Measurements from ENCODE around the gene ABCC2. TPM values are rescaled to one million over a fixed set of nuclear protein-coding genes. Genes with fewer than 3 reads are reported as not detected.

ABCC2 gene
- total and polyA plus RNA-seq, 2 of the 4 experiments (the other 2 are of a cell fraction) = 0.21 to 0.36 TPM

DNA sequence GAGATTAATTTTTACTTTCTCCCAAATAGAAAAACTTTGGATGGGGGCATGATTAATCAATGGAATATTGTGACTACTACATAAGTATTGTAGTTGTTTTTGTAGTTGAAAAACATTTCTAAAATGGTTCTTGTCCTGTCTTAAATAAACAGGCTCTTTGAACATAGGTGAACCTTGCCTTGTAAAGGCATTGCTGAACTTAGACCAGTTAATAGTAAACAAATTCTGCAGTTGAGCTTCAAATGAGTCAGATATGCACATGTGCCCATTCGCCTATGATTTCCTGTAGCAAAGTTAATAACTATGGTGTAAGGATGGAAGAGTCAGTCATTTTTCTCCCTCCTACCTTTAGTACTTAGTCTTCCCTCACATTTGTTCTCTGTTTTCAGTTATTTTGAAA lies 27.8 kb upstream of the ABCC2 start:
- H3K56ac ChIP-seq (ENCODE audit: extremely low read depth, insufficient read depth, low read length) = no peak overlapping the region
- no peak overlapping the region for H3K4ac ChIP-seq (ENCODE audit: low read depth, low read length)
- peaks cover 9% of the 10 kb centered on the region for H3K36me3 ChIP-seq (ENCODE audit: control insufficient read depth, insufficient read depth, low read length)
- no peak overlapping the region for H3K4me3 ChIP-seq (ENCODE audit: insufficient read depth, low read depth, low read length)
- WGBS, 2 experiments (ENCODE audit: extremely low coverage in 2 of 2, insufficient read length in 1 of 2) = no CpG with 5 or more reads among the region's 1 CpG
- H3K27me3 ChIP-seq (ENCODE audit: control insufficient read depth, insufficient read depth, low read length) = no peaks in the 10 kb centered on the region
- no peak overlapping the region for H2AK9ac ChIP-seq (replicated peaks; ENCODE audit: low read depth, low read length, poor library complexity)
- H3K23ac ChIP-seq (ENCODE audit: low read depth, low read length) = no peak overlapping the region
- ChIA-PET CTCF (interaction anchor here (0.5 to 0.6 kb wide), 2 partner anchors 91 to 1361 kb away, joined by 3 to 4 read pairs; no protein-coding TSS in a partner anchor), POLR2A (ENCODE audit: unreplicated experiment) (interaction anchor here (0.5 kb wide), 1 partner anchor 232 kb away, joined by 6 read pairs; no protein-coding TSS in a partner anchor)
- no peaks in the 10 kb centered on the region for H4K20me1 ChIP-seq (ENCODE audit: insufficient read depth, low read length)
- intact Hi-C loops (cut with micrococcal nuclease) = no loop called here
- no peak overlapping the region for H3K9ac ChIP-seq (ENCODE audit: low read depth, low read length)
- no peak overlapping the region for H3K27ac ChIP-seq (ENCODE audit: insufficient read depth, low read length)
- dilution Hi-C loops (cut with HindIII; ENCODE audit: low sequenced_read_pairs, unreplicated experiment) = no loop called here
- ATAC-seq (ENCODE audit: low read depth) = peak; percentile 69; the same call in 1 of the 2 replicates
- in situ Hi-C loops (cut with MboI; ENCODE audit: low sequenced_read_pairs) = no loop called here
- no peak overlapping the region for H2BK5ac ChIP-seq (ENCODE audit: low read depth, low read length, poor library complexity, severe bottlenecking)
- no peaks in the 10 kb centered on the region; a peak in 1 of 4 replicates for H3K79me1 ChIP-seq (ENCODE audit: low read depth in 1 of 2, low read length in 2 of 2)
- TF ChIP-seq, protein P1, sequence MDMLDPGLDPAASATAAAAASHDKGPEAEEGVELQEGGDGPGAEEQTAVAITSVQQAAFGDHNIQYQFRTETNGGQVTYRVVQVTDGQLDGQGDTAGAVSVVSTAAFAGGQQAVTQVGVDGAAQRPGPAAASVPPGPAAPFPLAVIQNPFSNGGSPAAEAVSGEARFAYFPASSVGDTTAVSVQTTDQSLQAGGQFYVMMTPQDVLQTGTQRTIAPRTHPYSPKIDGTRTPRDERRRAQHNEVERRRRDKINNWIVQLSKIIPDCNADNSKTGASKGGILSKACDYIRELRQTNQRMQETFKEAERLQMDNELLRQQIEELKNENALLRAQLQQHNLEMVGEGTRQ (IDR thresholded peaks at IDR 0.05; ENCODE audit: low read depth, low read length) = peak; percentile 32; the same call in 1 of the 2 replicates
- TF ChIP-seq CEBPB (IDR thresholded peaks at IDR 0.05; ENCODE audit: low read depth, low read length) (no peak), POLR2A (IDR thresholded peaks at IDR 0.05; ENCODE audit: low read depth, low read length) (no peak)
- DNase-seq = peak; percentile 64
- H2BK120ac ChIP-seq (ENCODE audit: low read depth, low read length) = no peak overlapping the region
- no peak overlapping the region for H4K5ac ChIP-seq (ENCODE audit: low read depth, low read length)
- H3K9me1 ChIP-seq (ENCODE audit: insufficient read depth, low read length) = no peaks in the 10 kb centered on the region
- no peak overlapping the region for H2BK15ac ChIP-seq (ENCODE audit: low read depth, low read length)
- H3K18ac ChIP-seq (ENCODE audit: low read depth, low read length) = no peak overlapping the region
- H3K14ac ChIP-seq (replicated peaks; ENCODE audit: low read depth, low read length) = no peak overlapping the region
- H2AK5ac ChIP-seq (ENCODE audit: low read depth, low read length) = no peak overlapping the region
- H3K4me2 ChIP-seq (ENCODE audit: low read depth, low read length) = no peak overlapping the region
- H4K8ac ChIP-seq (ENCODE audit: low read depth in 2 of 2, low read length in 2 of 2) = no peak overlapping the region
- no peak overlapping the region for H2BK20ac ChIP-seq (ENCODE audit: low read depth, low read length)
- no peaks in the 10 kb centered on the region for H3K9me3 ChIP-seq (ENCODE audit: control insufficient read depth, insufficient read depth, low read length)
- no peaks in the 10 kb centered on the region; the same call in 1 of the 2 replicates for H3K4me1 ChIP-seq (ENCODE audit: control insufficient read depth, insufficient read depth, low read length)
- no peak overlapping the region for H2AFZ ChIP-seq (replicated peaks; ENCODE audit: low read length, poor library complexity)
- BruUV-seq (replicated peaks) = no TSS peak
- no peak overlapping the region for H4K91ac ChIP-seq (ENCODE audit: insufficient read depth, low read depth, low read length)

Measured in IMR-90 (cell line).